GM06990 (cell line): ENCODE data around the gene MRPL4.

Experiments used
- DNase-seq: peaks from one replicate; pipeline ENCODE4 v3.0.0-alpha.2; 2011; ENCODE audit not compliant: insufficient read length; ENCODE audit errors: extremely low read depth
- H3K27me3 ChIP-seq: replicated peaks from 2 replicates; pipeline ENCODE4 v1.6.0; 2011; ENCODE audit warnings: low read length; ENCODE audit not compliant: control insufficient read depth, insufficient read depth
- H3K36me3 ChIP-seq: 2 replicates; pipeline ENCODE4 v1.5.1; 2011; ENCODE audit warnings: low read length; ENCODE audit not compliant: control insufficient read depth, insufficient read depth
- H3K4me3 ChIP-seq: replicated peaks from 2 replicates; pipeline ENCODE4 v1.5.1; 2011; ENCODE audit warnings: low read depth, mild to moderate bottlenecking, control low read depth, low read length
- TF ChIP-seq, protein P1 (sequence below): IDR thresholded peaks from 2 replicates; pipeline ENCODE4 v1.5.1; 2011; ENCODE audit warnings: low read length, control low read depth, mild to moderate bottlenecking, inconsistent platforms; ENCODE audit not compliant: insufficient read depth, poor library complexity, severe bottlenecking

The MRPL4 gene

GRCh38 chr19:10292206-10292788, 40.3 kb downstream of the MRPL4 start:
- Histone ChIP-seq H3K36me3 (no peaks in the 10 kb centered on the region), H3K4me3 (peak overlapping the region; percentile 55), H3K27me3 (no peaks in the 10 kb centered on the region)
- peak; percentile 85 for DNase-seq
- TF ChIP-seq, protein P1, sequence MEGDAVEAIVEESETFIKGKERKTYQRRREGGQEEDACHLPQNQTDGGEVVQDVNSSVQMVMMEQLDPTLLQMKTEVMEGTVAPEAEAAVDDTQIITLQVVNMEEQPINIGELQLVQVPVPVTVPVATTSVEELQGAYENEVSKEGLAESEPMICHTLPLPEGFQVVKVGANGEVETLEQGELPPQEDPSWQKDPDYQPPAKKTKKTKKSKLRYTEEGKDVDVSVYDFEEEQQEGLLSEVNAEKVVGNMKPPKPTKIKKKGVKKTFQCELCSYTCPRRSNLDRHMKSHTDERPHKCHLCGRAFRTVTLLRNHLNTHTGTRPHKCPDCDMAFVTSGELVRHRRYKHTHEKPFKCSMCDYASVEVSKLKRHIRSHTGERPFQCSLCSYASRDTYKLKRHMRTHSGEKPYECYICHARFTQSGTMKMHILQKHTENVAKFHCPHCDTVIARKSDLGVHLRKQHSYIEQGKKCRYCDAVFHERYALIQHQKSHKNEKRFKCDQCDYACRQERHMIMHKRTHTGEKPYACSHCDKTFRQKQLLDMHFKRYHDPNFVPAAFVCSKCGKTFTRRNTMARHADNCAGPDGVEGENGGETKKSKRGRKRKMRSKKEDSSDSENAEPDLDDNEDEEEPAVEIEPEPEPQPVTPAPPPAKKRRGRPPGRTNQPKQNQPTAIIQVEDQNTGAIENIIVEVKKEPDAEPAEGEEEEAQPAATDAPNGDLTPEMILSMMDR, result no peak

DNA sequence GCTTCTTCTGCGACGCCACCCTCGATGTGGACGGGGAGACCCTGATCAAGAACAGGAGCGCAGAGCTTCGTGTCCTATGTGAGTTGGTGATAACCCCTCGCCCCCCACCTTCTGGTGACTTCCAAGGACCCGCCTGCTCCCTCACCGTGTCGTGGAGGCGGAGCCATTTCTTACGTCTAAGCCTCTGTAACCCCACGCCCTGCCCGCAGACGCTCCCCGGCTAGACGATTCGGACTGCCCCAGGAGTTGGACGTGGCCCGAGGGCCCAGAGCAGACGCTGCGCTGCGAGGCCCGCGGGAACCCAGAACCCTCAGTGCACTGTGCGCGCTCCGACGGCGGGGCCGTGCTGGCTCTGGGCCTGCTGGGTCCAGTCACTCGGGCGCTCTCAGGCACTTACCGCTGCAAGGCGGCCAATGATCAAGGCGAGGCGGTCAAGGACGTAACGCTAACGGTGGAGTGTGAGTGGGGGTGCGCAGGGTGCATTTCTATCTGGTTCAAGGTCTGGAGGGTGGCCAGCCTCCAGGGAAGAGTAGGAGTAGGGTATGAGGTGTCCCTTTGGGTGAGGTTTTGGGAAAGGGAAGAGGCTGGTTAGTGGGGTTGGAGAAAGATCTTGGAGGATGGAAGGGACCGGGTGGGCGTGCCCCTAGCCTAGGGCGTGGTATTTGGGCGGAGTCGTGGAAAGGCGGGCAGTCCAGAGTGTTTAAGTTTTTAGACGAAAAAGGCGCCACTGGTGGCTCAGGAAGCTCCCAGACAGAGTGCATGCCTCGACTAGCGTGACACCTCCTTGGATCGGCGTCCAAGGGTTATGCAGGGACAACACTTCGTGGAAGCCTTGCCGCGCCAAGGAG, 41.0 kb downstream of the MRPL4 start:
- TF ChIP-seq, protein P1, result no peak
- peak overlapping the region; percentile 44 for H3K4me3 ChIP-seq
- H3K27me3 ChIP-seq, result no peaks in the 10 kb centered on the region
- no peaks in the 10 kb centered on the region for H3K36me3 ChIP-seq
- DNase-seq, result no peak

GRCh38 chr19:10293637-10294367, 41.8 kb downstream of the MRPL4 start:
- DNase-seq, result no peak
- Histone ChIP-seq H3K36me3 (no peaks in the 10 kb centered on the region), H3K27me3 (no peaks in the 10 kb centered on the region), H3K4me3 (no peak overlapping the region)
- TF ChIP-seq, protein P1, result no peak

DNA sequence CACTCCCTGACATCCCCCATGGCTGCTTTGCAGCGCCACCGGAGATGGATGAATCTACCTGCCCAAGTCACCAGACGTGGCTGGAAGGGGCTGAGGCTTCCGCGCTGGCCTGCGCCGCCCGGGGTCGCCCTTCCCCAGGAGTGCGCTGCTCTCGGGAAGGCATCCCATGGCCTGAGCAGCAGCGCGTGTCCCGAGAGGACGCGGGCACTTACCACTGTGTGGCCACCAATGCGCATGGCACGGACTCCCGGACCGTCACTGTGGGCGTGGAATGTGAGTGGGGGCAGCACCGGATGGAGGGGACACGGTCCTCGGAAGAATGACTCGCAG, 42.3 kb downstream of the MRPL4 start:
- Histone ChIP-seq H3K4me3 (no peak overlapping the region), H3K27me3 (no peaks in the 10 kb centered on the region), H3K36me3 (no peaks in the 10 kb centered on the region)
- TF ChIP-seq, protein P1, result no peak
- no peak for DNase-seq

GRCh38 chr19:10295305-10295846, 43.4 kb downstream of the MRPL4 start:
- H3K27me3 ChIP-seq, result no peaks in the 10 kb centered on the region
- peak; percentile 80 for DNase-seq
- H3K36me3 ChIP-seq, result no peaks in the 10 kb centered on the region
- H3K4me3 ChIP-seq, result peak overlapping the region; percentile 62
- TF ChIP-seq, protein P1, result peak; percentile 35
